ENCODE measurements around the gene TGM2.

TGM2 gene

DNA sequence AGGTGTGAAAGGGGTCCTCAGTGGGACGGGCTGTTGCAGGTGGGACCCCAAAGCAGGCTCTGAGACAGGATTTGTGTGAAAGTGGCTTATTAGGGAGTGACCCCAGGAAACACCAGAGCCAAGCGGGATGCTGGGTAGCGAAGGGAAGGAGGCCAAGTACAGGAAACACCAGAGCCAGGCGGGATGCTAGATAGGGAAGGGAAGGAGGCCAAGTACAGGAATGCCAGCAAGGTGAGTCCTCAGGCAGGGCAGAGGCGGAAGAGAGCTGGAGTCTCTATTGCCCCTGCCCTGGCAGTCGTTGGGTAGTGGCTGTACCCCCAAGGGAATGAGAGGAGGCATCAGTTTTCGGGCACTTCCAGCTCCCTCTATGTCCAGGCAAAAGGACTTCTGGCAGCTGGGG, 30.5 kb upstream of the TGM2 start:
- H3K4me1 ChIP-seq (ENCODE audit: insufficient read depth, low read length) = no peaks in the 10 kb centered on the region
- no peaks in the 10 kb centered on the region for H3K9me3 ChIP-seq (ENCODE audit: low read length)
- no peak overlapping the region for H3K4me3 ChIP-seq (ENCODE audit: low read length)
- no peaks in the 10 kb centered on the region for H3K27me3 ChIP-seq (ENCODE audit: insufficient read depth, low read length)
- no peaks in the 10 kb centered on the region for H3K36me3 ChIP-seq (ENCODE audit: insufficient read depth, low read length)
- H2AFZ ChIP-seq (ENCODE audit: low read depth, low read length) = no peak overlapping the region

DNA sequence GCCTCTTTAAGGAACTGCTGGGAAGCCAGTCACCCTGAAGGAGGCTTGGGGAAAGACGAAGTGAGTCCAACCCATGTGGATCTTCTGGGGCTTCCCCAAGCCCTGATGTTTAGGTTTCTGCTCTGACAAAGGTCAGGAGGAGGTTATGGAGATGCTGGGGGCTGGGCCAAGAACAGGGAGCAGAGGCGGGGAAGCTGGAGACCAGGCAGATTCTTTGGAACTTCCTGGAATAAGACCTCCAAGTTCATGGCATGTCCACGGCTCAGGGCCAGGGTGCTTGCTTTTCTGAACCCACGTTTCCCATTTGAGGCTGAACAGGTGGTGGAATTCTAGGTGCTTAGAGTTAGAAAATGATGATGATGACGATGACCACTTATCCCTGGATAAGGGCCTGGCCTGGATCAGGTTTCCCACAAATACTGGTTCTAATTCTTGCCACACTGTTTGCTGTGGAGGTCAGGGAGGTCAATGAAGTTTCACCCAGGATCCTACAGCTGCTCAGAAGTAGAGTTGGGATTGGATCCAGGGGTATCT, 30.0 kb upstream of the TGM2 start:
- H3K9me3 ChIP-seq (ENCODE audit: low read length) = no peaks in the 10 kb centered on the region
- H3K27me3 ChIP-seq (ENCODE audit: insufficient read depth, low read length) = no peaks in the 10 kb centered on the region
- no peaks in the 10 kb centered on the region for H3K36me3 ChIP-seq (ENCODE audit: insufficient read depth, low read length)
- no peaks in the 10 kb centered on the region for H3K4me1 ChIP-seq (ENCODE audit: insufficient read depth, low read length)
- H3K4me3 ChIP-seq (ENCODE audit: low read length) = no peak overlapping the region
- no peak overlapping the region for H2AFZ ChIP-seq (ENCODE audit: low read depth, low read length)

DNA sequence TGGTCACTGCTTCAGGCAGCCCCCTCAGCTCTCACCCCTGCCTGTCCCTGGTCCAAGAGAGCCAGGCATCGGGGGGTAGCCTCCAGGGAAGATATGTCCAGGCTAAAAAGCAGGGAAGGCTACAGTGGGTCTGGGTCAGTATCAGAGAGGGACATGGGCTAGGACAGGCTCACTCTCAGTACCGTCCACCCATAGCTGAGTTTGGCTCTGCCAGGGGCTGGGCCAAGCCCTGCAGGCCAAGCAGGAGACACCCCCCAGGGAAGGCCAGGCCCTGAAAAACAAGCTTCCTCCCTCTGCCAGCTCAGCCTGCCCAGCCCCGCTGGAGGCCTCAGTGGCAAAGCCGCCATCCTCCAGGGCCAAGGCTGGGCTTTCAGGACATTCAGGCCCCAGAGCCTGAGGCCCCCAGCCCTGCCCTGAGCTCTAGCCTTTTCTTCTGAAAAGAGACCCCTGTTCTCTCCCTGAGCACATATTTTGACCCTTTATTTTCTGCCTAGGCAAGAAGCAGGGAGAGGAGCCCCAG, 28.6 kb upstream of the TGM2 start:
- Histone ChIP-seq H3K36me3 (ENCODE audit: insufficient read depth, low read length) (no peaks in the 10 kb centered on the region), H3K4me3 (ENCODE audit: low read length) (no peak overlapping the region), H3K9me3 (ENCODE audit: low read length) (no peaks in the 10 kb centered on the region), H3K4me1 (ENCODE audit: insufficient read depth, low read length) (no peaks in the 10 kb centered on the region), H3K27me3 (ENCODE audit: insufficient read depth, low read length) (no peaks in the 10 kb centered on the region), H2AFZ (ENCODE audit: low read depth, low read length) (no peak overlapping the region)

DNA sequence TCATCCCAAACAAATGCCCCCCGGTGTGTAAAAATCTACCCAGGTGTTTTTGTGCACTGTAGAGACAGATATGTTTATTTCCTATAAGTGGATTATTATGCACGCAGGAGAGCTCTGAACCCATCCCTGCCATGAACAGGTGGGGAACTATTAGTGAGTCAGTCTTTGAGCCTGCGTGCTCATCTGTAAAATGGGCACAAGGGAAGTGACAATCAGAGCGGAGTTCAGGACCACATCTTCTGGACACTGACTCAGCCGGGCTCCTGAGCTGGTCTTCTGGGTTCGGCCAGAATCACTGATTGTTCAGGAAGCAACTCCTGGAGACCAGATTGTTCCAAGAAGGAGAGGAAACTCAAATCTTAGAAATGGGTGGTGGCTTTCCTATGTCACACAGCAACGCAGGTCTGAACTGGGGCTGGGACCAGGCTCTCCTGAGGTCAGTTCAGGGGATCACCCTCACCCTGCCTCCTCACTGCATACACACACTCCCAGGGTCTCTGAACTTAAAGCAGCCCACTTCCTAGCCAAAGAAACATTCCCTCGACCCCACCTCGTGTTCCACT, 27.3 kb upstream of the TGM2 start:
- no peaks in the 10 kb centered on the region for H3K36me3 ChIP-seq (ENCODE audit: insufficient read depth, low read length)
- H3K4me1 ChIP-seq (ENCODE audit: insufficient read depth, low read length) = no peaks in the 10 kb centered on the region
- no peak overlapping the region for H2AFZ ChIP-seq (ENCODE audit: low read depth, low read length)
- H3K9me3 ChIP-seq (ENCODE audit: low read length) = no peaks in the 10 kb centered on the region
- H3K27me3 ChIP-seq (ENCODE audit: insufficient read depth, low read length) = no peaks in the 10 kb centered on the region
- no peak overlapping the region for H3K4me3 ChIP-seq (ENCODE audit: low read length)

DNA sequence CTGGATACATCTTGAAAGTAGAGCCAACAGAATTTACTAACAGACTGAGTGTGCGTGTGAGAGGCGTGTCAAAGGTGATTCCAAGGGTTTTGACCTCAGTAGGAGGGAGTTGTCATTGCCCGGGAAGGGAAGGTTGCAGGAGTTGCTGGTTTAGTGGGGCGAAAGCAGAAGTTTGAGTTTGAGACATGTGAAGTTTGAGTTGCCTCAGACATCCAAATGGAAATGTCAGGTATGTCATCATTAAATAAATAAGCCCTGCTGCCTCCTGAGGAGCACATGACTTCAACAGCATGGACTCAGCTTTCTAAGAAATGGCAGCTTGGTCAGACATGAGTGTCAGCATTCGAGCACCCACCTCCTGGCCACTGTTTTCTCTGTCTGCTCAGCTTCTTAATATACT, 26.6 kb upstream of the TGM2 start:
- Histone ChIP-seq H3K27me3 (ENCODE audit: insufficient read depth, low read length) (no peaks in the 10 kb centered on the region), H3K36me3 (ENCODE audit: insufficient read depth, low read length) (no peaks in the 10 kb centered on the region), H3K9me3 (ENCODE audit: low read length) (no peaks in the 10 kb centered on the region), H3K4me1 (ENCODE audit: insufficient read depth, low read length) (no peaks in the 10 kb centered on the region), H2AFZ (ENCODE audit: low read depth, low read length) (no peak overlapping the region), H3K4me3 (ENCODE audit: low read length) (no peak overlapping the region)

DNA sequence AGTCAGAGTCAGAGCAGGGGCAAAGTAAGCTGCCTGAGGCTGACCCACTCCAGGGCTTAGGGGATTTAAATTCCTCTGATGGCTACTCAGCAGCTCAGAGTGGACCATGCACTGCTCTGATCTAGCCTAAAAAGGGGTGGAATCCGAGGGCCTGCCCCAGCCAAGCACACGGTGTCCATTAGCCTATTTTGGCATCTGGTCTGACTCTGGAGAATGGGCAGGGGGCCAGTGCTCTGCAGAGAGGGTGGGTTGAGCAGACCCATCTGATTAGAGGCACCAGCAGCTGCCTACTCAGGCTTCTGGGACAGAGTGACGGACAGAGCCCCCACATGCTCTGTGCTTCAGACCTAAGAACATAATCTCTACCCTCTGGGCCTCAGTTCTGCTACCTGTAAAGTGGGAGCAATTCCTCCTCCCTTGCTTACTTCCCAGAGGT, 25.9 kb upstream of the TGM2 start:
- Histone ChIP-seq H3K36me3 (ENCODE audit: insufficient read depth, low read length) (no peaks in the 10 kb centered on the region), H3K4me3 (ENCODE audit: low read length) (no peak overlapping the region), H3K9me3 (ENCODE audit: low read length) (no peaks in the 10 kb centered on the region), H3K4me1 (ENCODE audit: insufficient read depth, low read length) (no peaks in the 10 kb centered on the region), H2AFZ (ENCODE audit: low read depth, low read length) (no peak overlapping the region), H3K27me3 (ENCODE audit: insufficient read depth, low read length) (no peaks in the 10 kb centered on the region)

DNA sequence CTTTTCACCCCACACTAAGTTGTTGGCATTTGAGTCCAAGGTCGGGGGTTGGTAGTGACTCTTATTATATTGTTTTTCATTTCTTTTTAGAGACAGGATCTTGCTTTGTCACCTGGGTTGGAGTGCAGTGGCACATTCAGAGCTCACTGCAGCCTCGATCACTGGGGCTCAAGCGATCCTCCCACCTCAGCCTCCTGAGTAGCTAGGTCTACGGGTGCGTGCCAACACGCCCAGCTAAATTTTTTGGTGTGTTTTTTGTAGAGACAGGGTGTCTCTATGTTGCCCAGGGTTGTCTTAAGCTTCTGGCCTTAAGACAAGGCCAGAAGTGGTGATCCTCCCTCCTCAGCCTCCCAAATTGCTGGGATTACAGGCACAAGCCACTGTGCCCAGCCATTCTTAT, 25.1 kb upstream of the TGM2 start:
- no peak overlapping the region for H2AFZ ChIP-seq (ENCODE audit: low read depth, low read length)
- no peak overlapping the region for H3K4me3 ChIP-seq (ENCODE audit: low read length)
- H3K36me3 ChIP-seq (ENCODE audit: insufficient read depth, low read length) = no peaks in the 10 kb centered on the region
- H3K4me1 ChIP-seq (ENCODE audit: insufficient read depth, low read length) = no peaks in the 10 kb centered on the region
- no peaks in the 10 kb centered on the region for H3K9me3 ChIP-seq (ENCODE audit: low read length)
- H3K27me3 ChIP-seq (ENCODE audit: insufficient read depth, low read length) = no peaks in the 10 kb centered on the region

DNA sequence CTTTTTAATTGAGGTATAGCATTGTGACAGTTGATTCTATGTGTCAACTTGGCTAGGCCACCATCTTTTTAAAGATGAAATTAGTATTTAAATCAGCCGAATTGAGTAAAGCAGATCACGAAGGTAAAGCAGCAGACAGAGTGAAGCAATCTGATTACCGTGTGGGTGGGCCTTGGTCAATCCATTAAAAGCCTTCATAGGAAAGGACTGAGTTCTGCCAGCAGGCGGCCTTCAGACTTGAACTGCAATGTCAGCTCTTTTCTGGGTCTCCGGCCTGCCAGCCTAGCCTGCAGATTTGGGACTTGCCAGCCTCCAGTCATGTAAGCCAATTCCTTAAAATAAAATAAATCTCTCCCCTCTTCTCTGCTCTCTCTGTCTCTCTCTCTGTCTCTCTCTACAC, 22.4 kb upstream of the TGM2 start:
- H3K4me1 ChIP-seq (ENCODE audit: insufficient read depth, low read length) = no peaks in the 10 kb centered on the region
- no peaks in the 10 kb centered on the region for H3K9me3 ChIP-seq (ENCODE audit: low read length)
- H3K36me3 ChIP-seq (ENCODE audit: insufficient read depth, low read length) = no peaks in the 10 kb centered on the region
- H3K27me3 ChIP-seq (ENCODE audit: insufficient read depth, low read length) = no peaks in the 10 kb centered on the region
- no peak overlapping the region for H3K4me3 ChIP-seq (ENCODE audit: low read length)
- no peak overlapping the region for H2AFZ ChIP-seq (ENCODE audit: low read depth, low read length)

DNA sequence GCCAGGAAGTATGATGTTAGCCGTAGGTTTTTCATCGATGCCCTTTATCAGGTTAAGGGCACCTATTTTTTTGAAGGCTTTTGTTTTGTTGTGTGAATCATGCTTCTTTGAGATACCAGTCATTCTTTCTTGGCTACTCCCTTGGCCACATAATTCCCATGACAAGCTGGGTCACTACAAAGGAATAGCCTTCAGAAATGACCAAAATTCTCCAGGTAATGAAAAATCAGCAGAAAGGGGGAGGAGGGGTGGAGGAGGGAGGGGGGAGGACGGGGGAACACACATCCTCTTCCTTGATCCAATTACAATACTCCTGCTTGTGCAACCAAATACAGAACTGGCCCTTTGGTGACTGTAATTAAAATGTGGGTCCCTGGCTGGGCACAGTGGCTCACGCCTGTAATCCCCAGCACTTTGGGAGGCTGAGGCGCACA, 21.7 kb upstream of the TGM2 start:
- no peaks in the 10 kb centered on the region for H3K36me3 ChIP-seq (ENCODE audit: insufficient read depth, low read length)

DNA sequence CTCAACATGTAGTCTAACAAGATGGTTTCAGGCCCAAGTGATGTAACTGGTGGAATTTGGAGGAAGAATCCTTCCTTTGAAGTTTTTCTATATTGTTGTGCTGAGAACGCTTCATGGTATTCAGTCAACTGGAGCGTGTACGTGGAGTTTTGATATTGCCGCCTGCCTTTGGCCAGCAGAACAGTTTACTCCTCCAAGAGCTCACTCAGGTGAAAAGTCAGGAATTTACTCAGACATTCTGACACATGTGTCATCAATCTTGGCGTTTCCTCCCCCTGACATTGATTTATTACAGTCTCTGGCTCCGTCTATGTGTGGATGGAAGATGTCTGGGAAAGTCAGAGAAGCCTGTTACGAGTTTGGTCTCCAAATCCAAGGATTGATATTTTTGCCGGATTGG, 19.0 kb upstream of the TGM2 start:
- no peaks in the 10 kb centered on the region for H3K36me3 ChIP-seq (ENCODE audit: insufficient read depth, low read length)
- H3K4me3 ChIP-seq (ENCODE audit: low read length) = no peak overlapping the region

More for the DNA sequence above, 21.7 kb upstream of the TGM2 start:
- no peaks in the 10 kb centered on the region for H3K4me1 ChIP-seq (ENCODE audit: insufficient read depth, low read length)
- no peaks in the 10 kb centered on the region for H3K27me3 ChIP-seq (ENCODE audit: insufficient read depth, low read length)
- H3K9me3 ChIP-seq (ENCODE audit: low read length) = no peaks in the 10 kb centered on the region
- no peak overlapping the region for H3K4me3 ChIP-seq (ENCODE audit: low read length)
- H2AFZ ChIP-seq (ENCODE audit: low read depth, low read length) = no peak overlapping the region

DNA sequence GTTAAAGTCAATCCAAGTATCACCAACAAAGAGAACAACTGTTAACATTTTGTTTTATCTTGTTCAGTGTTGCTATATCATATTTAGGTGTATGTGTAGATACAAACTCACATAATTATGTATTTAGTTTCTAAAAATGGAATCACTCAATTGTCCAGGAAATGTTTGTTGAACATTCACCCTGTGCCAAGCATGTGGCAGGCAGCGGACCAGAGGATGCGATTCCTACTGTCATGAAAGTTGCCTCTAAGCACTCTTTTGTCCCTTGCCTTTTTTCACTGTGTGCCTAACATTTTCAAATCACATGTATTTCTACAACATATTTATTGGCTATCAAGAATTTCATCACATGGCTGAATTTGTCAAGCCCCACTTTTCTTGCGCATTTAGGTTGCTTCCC, 16.9 kb upstream of the TGM2 start:
- Histone ChIP-seq H3K9me3 (ENCODE audit: low read length) (no peaks in the 10 kb centered on the region), H3K36me3 (ENCODE audit: insufficient read depth, low read length) (no peaks in the 10 kb centered on the region), H3K27me3 (ENCODE audit: insufficient read depth, low read length) (no peaks in the 10 kb centered on the region), H3K4me1 (ENCODE audit: insufficient read depth, low read length) (no peaks in the 10 kb centered on the region), H2AFZ (ENCODE audit: low read depth, low read length) (no peak overlapping the region), H3K4me3 (ENCODE audit: low read length) (no peak overlapping the region)

More for the DNA sequence above, 19.0 kb upstream of the TGM2 start:
- no peaks in the 10 kb centered on the region for H3K27me3 ChIP-seq (ENCODE audit: insufficient read depth, low read length)
- no peaks in the 10 kb centered on the region for H3K4me1 ChIP-seq (ENCODE audit: insufficient read depth, low read length)
- no peaks in the 10 kb centered on the region for H3K9me3 ChIP-seq (ENCODE audit: low read length)
- H2AFZ ChIP-seq (ENCODE audit: low read depth, low read length) = no peak overlapping the region

DNA sequence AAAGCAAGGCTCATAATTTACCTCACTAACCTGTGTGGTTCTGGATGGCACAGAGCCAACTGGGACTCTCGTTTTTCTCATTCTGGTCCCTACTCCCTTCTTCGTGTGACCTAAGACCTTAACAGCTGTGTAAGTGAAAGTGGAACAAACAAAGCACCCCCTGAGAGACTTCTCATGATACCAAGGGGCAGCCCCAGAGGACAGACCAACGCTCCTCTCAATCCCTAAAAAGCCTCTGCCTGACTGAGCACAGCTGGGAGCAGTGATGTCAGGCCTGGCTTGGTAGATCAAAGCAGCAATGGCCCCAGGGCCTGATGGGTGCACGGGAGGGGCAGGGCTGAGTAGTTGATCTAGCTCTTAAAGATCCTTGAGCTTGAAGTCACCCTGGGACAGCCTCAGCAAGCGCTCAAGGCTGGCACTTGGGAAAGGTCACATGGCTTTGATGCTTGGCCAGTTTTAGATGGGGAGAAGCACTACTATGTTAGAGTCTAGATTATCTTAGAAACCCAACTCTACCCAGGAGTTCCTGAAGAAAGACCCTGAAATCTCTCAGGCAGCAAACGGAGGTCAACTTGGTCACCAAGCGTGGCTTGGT, 16.2 kb upstream of the TGM2 start:
- no peak overlapping the region for H2AFZ ChIP-seq (ENCODE audit: low read depth, low read length)
- H3K27me3 ChIP-seq (ENCODE audit: insufficient read depth, low read length) = no peaks in the 10 kb centered on the region
- H3K4me3 ChIP-seq (ENCODE audit: low read length) = no peak overlapping the region
- no peaks in the 10 kb centered on the region for H3K9me3 ChIP-seq (ENCODE audit: low read length)
- H3K36me3 ChIP-seq (ENCODE audit: insufficient read depth, low read length) = no peaks in the 10 kb centered on the region
- no peaks in the 10 kb centered on the region for H3K4me1 ChIP-seq (ENCODE audit: insufficient read depth, low read length)

DNA sequence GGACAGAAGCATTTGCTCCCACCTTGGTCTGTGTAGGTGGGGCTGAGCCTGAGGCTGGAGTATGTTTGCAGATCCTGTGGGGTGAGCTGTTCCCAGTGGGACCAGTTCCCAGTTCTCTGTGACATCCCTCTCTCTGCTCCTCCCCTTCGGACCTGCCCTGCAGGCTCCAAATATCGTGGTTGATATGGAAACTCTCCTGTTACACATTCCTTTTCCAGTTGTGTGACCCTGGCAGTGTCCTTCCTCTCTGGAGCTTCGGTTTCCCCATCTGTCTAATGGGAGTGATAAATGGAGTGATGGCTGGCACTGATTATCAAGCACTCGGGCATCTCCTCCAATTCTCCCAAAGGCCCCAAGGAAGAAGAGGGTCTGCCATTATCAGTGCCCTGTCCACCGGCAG, 15.7 kb upstream of the TGM2 start:
- H3K4me3 ChIP-seq (ENCODE audit: low read length) = no peak overlapping the region
- H2AFZ ChIP-seq (ENCODE audit: low read depth, low read length) = no peak overlapping the region
- no peaks in the 10 kb centered on the region for H3K27me3 ChIP-seq (ENCODE audit: insufficient read depth, low read length)
- H3K9me3 ChIP-seq (ENCODE audit: low read length) = no peaks in the 10 kb centered on the region
- H3K4me1 ChIP-seq (ENCODE audit: insufficient read depth, low read length) = no peaks in the 10 kb centered on the region
- no peaks in the 10 kb centered on the region for H3K36me3 ChIP-seq (ENCODE audit: insufficient read depth, low read length)

DNA sequence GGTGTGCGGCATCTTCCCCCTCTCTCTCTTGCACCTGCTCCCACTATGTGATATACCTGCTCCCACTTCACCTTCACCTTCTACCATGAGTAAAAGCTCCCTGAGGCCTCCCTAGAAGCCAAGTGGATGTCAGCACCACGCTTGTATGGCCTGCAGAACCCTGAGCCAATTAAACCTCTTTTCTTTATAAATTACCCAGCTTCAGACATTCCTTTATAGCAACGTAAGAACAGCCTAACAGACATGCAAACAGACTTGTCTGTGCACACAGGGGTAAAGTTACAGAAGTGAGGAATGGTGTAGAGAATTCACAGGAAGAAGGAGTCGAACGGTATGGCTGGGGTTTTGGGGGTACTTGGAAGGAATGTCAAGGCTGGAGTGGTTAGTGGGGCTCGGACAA, 14.8 kb upstream of the TGM2 start:
- H3K36me3 ChIP-seq (ENCODE audit: insufficient read depth, low read length) = no peaks in the 10 kb centered on the region
- H3K4me3 ChIP-seq (ENCODE audit: low read length) = no peak overlapping the region
- H3K4me1 ChIP-seq (ENCODE audit: insufficient read depth, low read length) = no peaks in the 10 kb centered on the region
- H2AFZ ChIP-seq (ENCODE audit: low read depth, low read length) = no peak overlapping the region
- no peaks in the 10 kb centered on the region for H3K9me3 ChIP-seq (ENCODE audit: low read length)
- no peaks in the 10 kb centered on the region for H3K27me3 ChIP-seq (ENCODE audit: insufficient read depth, low read length)

Measured in neuron (in vitro differentiated cells).